ENCODE results near the gene TNK1. TPM values are rescaled to one million over a fixed set of nuclear protein-coding genes. Genes with fewer than 3 reads are reported as not detected.

TNK1 gene
- total and polyA plus RNA-seq, 2 of the 8 experiments (the other 6 are each of a cell fraction or from before 2014, with no cell fraction given): 7.6 to 9.5 TPM

DNA sequence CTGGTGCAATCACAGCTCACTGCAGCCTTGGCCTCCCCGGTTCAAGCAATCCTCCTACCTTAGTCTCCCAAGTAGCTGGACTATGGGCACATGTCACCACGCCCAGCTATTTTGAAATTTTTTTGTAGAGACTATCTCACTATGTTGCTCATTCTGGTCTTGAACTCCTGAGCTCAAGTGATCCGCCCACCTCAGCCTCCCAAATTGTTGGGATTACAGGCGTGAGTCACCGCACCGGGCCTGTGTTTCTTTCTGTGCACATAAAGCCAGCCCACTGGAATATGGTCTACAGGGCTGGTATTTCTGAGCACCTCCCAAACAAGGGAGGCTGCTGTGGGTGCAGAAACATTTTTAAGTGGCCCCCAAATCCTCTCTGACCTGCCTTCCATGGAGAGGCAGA, 17.6 kb upstream of the TNK1 start:
- POLR2A ChIA-PET (ENCODE audit: partially characterized antibody): interaction anchor here (0.7 to 1.5 kb wide), 3 partner anchors 13 to 121 kb away, joined by 3 to 4 read pairs (median 3); partner anchors contain the start of gene POLR2A

More for the DNA sequence above, 17.6 kb upstream of the TNK1 start:
- Histone ChIP-seq H4K91ac (replicated peaks; ENCODE audit: insufficient read length, low read length) (no peak overlapping the region), H2AFZ (ENCODE audit: low read length) (no peak overlapping the region), H3K79me2 (ENCODE audit: control insufficient read depth in 1 of 2, insufficient read depth in 2 of 2, low read length in 2 of 2) (no peaks in the 10 kb centered on the region), H4K8ac (ENCODE audit: extremely low read depth, insufficient read depth, low read length) (no peak overlapping the region), H2BK20ac (ENCODE audit: low read length) (no peak overlapping the region), H2BK120ac (replicated peaks; ENCODE audit: low read depth, low read length) (no peak overlapping the region), H3K4me3 (ENCODE audit: extremely low read depth in 1 of 4, insufficient read depth in 2 of 4, low read depth in 3 of 4, low read length in 4 of 4) (no peak overlapping the region), H2AK5ac (ENCODE audit: low read depth, low read length) (no peak overlapping the region), H3K27ac (ENCODE audit: low read depth, low read length) (no peak overlapping the region), H3K9ac (replicated peaks in 1 of 4; ENCODE audit: extremely low read depth in 1 of 4, low read depth in 3 of 4, low read length in 3 of 4) (no peak overlapping the region), H4K20me1 (replicated peaks in 1 of 2; ENCODE audit: control insufficient read depth in 1 of 2, insufficient read depth in 2 of 2, low read length in 2 of 2) (no peaks in the 10 kb centered on the region), H3K14ac (ENCODE audit: insufficient read length) (no peak overlapping the region), H3K27me3 (replicated peaks in 1 of 4; ENCODE audit: control insufficient read depth in 3 of 4, extremely low read depth in 1 of 4, insufficient read depth in 3 of 4, low read length in 3 of 4) (no peaks in the 10 kb centered on the region), H3K79me1 (ENCODE audit: low read depth, low read length) (no peaks in the 10 kb centered on the region), H3K23me2 (ENCODE audit: low read depth, low read length) (no peaks in the 10 kb centered on the region), H3K36me3 (ENCODE audit: control insufficient read depth in 2 of 4, insufficient read depth in 4 of 4, low read length in 3 of 4) (no peaks in the 10 kb centered on the region), H3K9me3 (ENCODE audit: insufficient read depth in 2 of 2, low read depth in 1 of 2, low read length in 1 of 2) (no peaks in the 10 kb centered on the region), H2BK5ac (ENCODE audit: low read depth, low read length) (no peak overlapping the region), H3K23ac (ENCODE audit: insufficient read length) (no peak overlapping the region), H3K4me1 (replicated peaks in 1 of 4; ENCODE audit: control insufficient read depth in 3 of 4, insufficient read depth in 4 of 4, low read length in 3 of 4) (peaks cover 0 to 9% (median 3%) of the 10 kb centered on the region in 4 experiments; a peak in 4 of 7 replicates), H2BK12ac (ENCODE audit: low read depth, low read length) (no peak overlapping the region), H3K4me2 (ENCODE audit: insufficient read depth in 1 of 2, low read depth in 2 of 2, low read length in 2 of 2) (no peak overlapping the region), H3K18ac (ENCODE audit: extremely low read depth, low read length) (no peak overlapping the region; the same call in 1 of the 2 replicates), H3K4ac (replicated peaks; ENCODE audit: insufficient read length, low read depth, low read length) (no peak overlapping the region), H2BK15ac (ENCODE audit: low read length) (no peak overlapping the region), H4K5ac (ENCODE audit: insufficient read length, low read depth, low read length) (no peak overlapping the region), H3K56ac (replicated peaks; ENCODE audit: insufficient read length, low read depth, low read length) (no peak overlapping the region)
- 96% methylated on average over 6 of the region's 6 CpGs; no CpG with 5 or more reads in 1 of the 2 experiments for WGBS, 2 experiments (ENCODE audit: extremely low coverage in 1 of 2, insufficient coverage in 1 of 2, insufficient read length in 1 of 2, insufficient replicate concordance in 2 of 2, low coverage in 1 of 2, low lambda C conversion rate in 2 of 2, missing lambda C conversion rate in 1 of 2)
- DNase-seq (ENCODE audit: low read depth in 1 of 2, low spot score in 2 of 2): no peak
- TF ChIP-seq MAFK (IDR thresholded peaks at IDR 0.05; ENCODE audit: low read depth, low read length) (no peak), RFX5 (IDR thresholded peaks at IDR 0.05; ENCODE audit: borderline replicate concordance, low read depth, low read length) (no peak), ASH2L (IDR thresholded peaks at IDR 0.05; ENCODE audit: low read length) (no peak), POLR2AphosphoS5 (IDR thresholded peaks at IDR 0.05; ENCODE audit: low read depth, low read length) (no peak), JUN (IDR thresholded peaks at IDR 0.05; ENCODE audit: low read depth, low read length) (no peak), SP2 (IDR thresholded peaks at IDR 0.05; ENCODE audit: low read length) (no peak), CREB1 (IDR thresholded peaks at IDR 0.05) (no peak), RXRA (IDR thresholded peaks at IDR 0.05; ENCODE audit: insufficient read depth, low read depth, low read length) (no peak), BRCA1 (IDR thresholded peaks at IDR 0.05; ENCODE audit: low read depth, low read length) (no peak), RBBP5 (IDR thresholded peaks at IDR 0.05; ENCODE audit: borderline replicate concordance, low read depth, low read length) (no peak), HDAC2 (IDR thresholded peaks at IDR 0.05; ENCODE audit: borderline replicate concordance in 1 of 2, low read depth in 2 of 2, low read length in 2 of 2) (no peak)
- no peak for FAIRE-seq
- CTCF ChIA-PET (ENCODE audit: partially characterized antibody): interaction anchor here (0.7 to 2.0 kb wide), 4 partner anchors 10 to 197 kb away, joined by 4 to 7 read pairs (median 4); partner anchors contain the start of genes NEURL4 and PLSCR3
